H1 (cell line): ENCODE data around the gene DPY19L1. TPM values are rescaled to one million over a fixed set of nuclear protein-coding genes. Genes with fewer than 3 reads are reported as not detected.

ENCODE experiments used
- BRCA1 ChIP-seq: IDR thresholded peaks from 2 replicates; pipeline ENCODE4 v1.6.1; 2012; ENCODE audit warnings: low read depth, low read length, improper control_type of control experiment
- RBBP5 ChIP-seq: IDR thresholded peaks from 2 replicates; pipeline ENCODE4 v1.7.1; 2012; ENCODE audit warnings: low read depth, mild to moderate bottlenecking, inconsistent platforms, low read length, moderate library complexity, borderline replicate concordance
- YY1 ChIP-seq: IDR thresholded peaks from 2 replicates; pipeline ENCODE4 v1.6.1; 2011; ENCODE audit warnings: low read depth, mild to moderate bottlenecking, low read length
- polyA plus RNA-seq, 7 experiments: library from polyadenylated mRNA; depleted of rRNA in 3 of 7; stranded (reverse) in 5 of 7; unstranded in 2 of 7; fragments of >200 nt in 5 of 7; fragments of 200-250 nt in 2 of 7; gene quantifications; 1 replicate in 5 of 7; 2 replicates in 1 of 7; 4 replicates in 1 of 7; pipeline versions ENCODE4 v1.2.1 to v1.2.3, GENCODE V29; 2011 to 2013; ENCODE audit warnings: missing spikeins in 2 of 7, mixed read lengths in 2 of 7
- total RNA-seq: library from RNA; stranded (reverse); fragmentation: NEBNext Ultra II Directional; extraction: Animal tissue kit (Norgen Biotek cat#: 25700); gene quantifications from 2 replicates; pipeline ENCODE4 v1.2.1, GENCODE V29; 2021

DPY19L1 gene
- total and polyA plus RNA-seq, 2 of the 8 experiments (the other 6 are each of a cell fraction or from before 2014, with no cell fraction given): 14.1 to 23.3 TPM

GRCh38 chr7:35019801-35020200 is 17.5 kb downstream of the DPY19L1 start (continued):
- TF ChIP-seq RBBP5 (no peak), BRCA1 (no peak), YY1 (no peak)
